HEK293 (cell line): ENCODE data around the gene VPS18.

Experiments
- GLI2 ChIP-seq: fragments of 450-650 bp; formaldehyde crosslinking; IDR thresholded peaks from 2 replicates; pipeline ENCODE4; 2017; ENCODE audit warnings: missing biosample characterization, missing genetic modification characterization, low read depth, borderline replicate concordance
- MZF1 ChIP-seq: fragments of 450-650 bp; formaldehyde crosslinking; IDR thresholded peaks from 2 replicates; pipeline ENCODE4 v1.5.1; 2017; ENCODE audit warnings: missing biosample characterization, missing genetic modification characterization, borderline replicate concordance
- OSR2 ChIP-seq: fragments of 450-650 bp; formaldehyde crosslinking; IDR thresholded peaks from 2 replicates; pipeline ENCODE4 v1.5.1; 2016; ENCODE audit warnings: missing biosample characterization, missing genetic modification characterization
- OVOL3 ChIP-seq: fragments of 450-650 bp; formaldehyde crosslinking; IDR thresholded peaks from 2 replicates; pipeline ENCODE4 v1.5.1; 2016; ENCODE audit warnings: missing biosample characterization, missing genetic modification characterization
- PRDM4 ChIP-seq: fragments of 450-650 bp; formaldehyde crosslinking; IDR thresholded peaks from 2 replicates; pipeline ENCODE4 v1.5.1; 2017; ENCODE audit warnings: missing biosample characterization, missing genetic modification characterization
- SALL2 ChIP-seq: fragments of 450-650 bp; formaldehyde crosslinking; IDR thresholded peaks from 2 replicates; pipeline ENCODE4 v1.5.0; 2017; ENCODE audit warnings: missing biosample characterization, mild to moderate bottlenecking, missing genetic modification characterization, borderline replicate concordance
- ZBTB26 ChIP-seq: fragments of 450-650 bp; formaldehyde crosslinking; optimal IDR thresholded peaks from 2 replicates; pipeline ENCODE3; 2016; ENCODE audit warnings: missing biosample characterization, mild to moderate bottlenecking, missing genetic modification characterization
- ZIC2 ChIP-seq: fragments of 450-650 bp; formaldehyde crosslinking; IDR thresholded peaks from 2 replicates; pipeline ENCODE4 v1.5.1; 2016; ENCODE audit warnings: missing biosample characterization, missing genetic modification characterization
- ZNF114 ChIP-seq: fragments of 450-650 bp; formaldehyde crosslinking; IDR thresholded peaks from 2 replicates; pipeline ENCODE4 v1.5.0; 2017; ENCODE audit warnings: missing biosample characterization, missing genetic modification characterization
- ZNF132 ChIP-seq: fragments of 450-650 bp; formaldehyde crosslinking; IDR thresholded peaks from 2 replicates; pipeline ENCODE4 v1.5.1; 2017; ENCODE audit warnings: missing biosample characterization, missing genetic modification characterization, borderline replicate concordance
- ZNF133 ChIP-seq: fragments of 450-650 bp; formaldehyde crosslinking; IDR thresholded peaks from 2 replicates; pipeline ENCODE4 v1.5.1; 2016; ENCODE audit warnings: missing biosample characterization, missing genetic modification characterization
- ZNF169 ChIP-seq: fragments of 450-650 bp; formaldehyde crosslinking; IDR thresholded peaks from 2 replicates; pipeline ENCODE4 v1.5.1; 2016; ENCODE audit warnings: missing biosample characterization, missing genetic modification characterization
- ZNF2 ChIP-seq: fragments of 450-650 bp; formaldehyde crosslinking; IDR thresholded peaks from 2 replicates; pipeline ENCODE4 v1.5.1; 2016; ENCODE audit warnings: missing biosample characterization, missing genetic modification characterization
- ZNF223 ChIP-seq: fragments of 450-650 bp; formaldehyde crosslinking; IDR thresholded peaks from 2 replicates; pipeline ENCODE4 v1.5.1; 2016; ENCODE audit warnings: missing biosample characterization, missing genetic modification characterization
- ZNF248 ChIP-seq: fragments of 450-650 bp; formaldehyde crosslinking; IDR thresholded peaks from 2 replicates; pipeline ENCODE4 v1.5.1; 2017; ENCODE audit warnings: missing biosample characterization, missing genetic modification characterization
- ZNF26 ChIP-seq: fragments of 450-650 bp; formaldehyde crosslinking; IDR thresholded peaks from 2 replicates; pipeline ENCODE4 v1.5.1; 2016; ENCODE audit warnings: missing biosample characterization, missing genetic modification characterization
- ZNF302 ChIP-seq: fragments of 450-650 bp; formaldehyde crosslinking; IDR thresholded peaks from 2 replicates; pipeline ENCODE4 v1.5.1; 2016; ENCODE audit warnings: missing biosample characterization, missing genetic modification characterization, low read depth
- ZNF324 ChIP-seq: fragments of 450-650 bp; formaldehyde crosslinking; IDR thresholded peaks from 2 replicates; pipeline ENCODE4 v1.5.1; 2016; ENCODE audit warnings: missing biosample characterization, missing genetic modification characterization
- ZNF354C ChIP-seq: fragments of 450-650 bp; formaldehyde crosslinking; IDR thresholded peaks from 2 replicates; pipeline ENCODE4 v1.5.1; 2016; ENCODE audit warnings: missing biosample characterization, missing genetic modification characterization, low read depth, borderline replicate concordance
- ZNF404 ChIP-seq: fragments of 450-650 bp; formaldehyde crosslinking; IDR thresholded peaks from 2 replicates; pipeline ENCODE4 v1.5.1; 2017; ENCODE audit warnings: missing biosample characterization, missing genetic modification characterization
- ZNF501 ChIP-seq: fragments of 450-650 bp; formaldehyde crosslinking; IDR thresholded peaks from 2 replicates; pipeline ENCODE4 v1.5.1; 2016; ENCODE audit warnings: missing biosample characterization, missing genetic modification characterization
- ZNF514 ChIP-seq: fragments of 450-650 bp; formaldehyde crosslinking; IDR thresholded peaks from 2 replicates; pipeline ENCODE4 v1.5.1; 2016; ENCODE audit warnings: missing biosample characterization, missing genetic modification characterization
- ZNF561 ChIP-seq: fragments of 450-650 bp; IDR thresholded peaks from 2 replicates; pipeline ENCODE4 v1.5.1; 2018; ENCODE audit warnings: missing biosample characterization, missing genetic modification characterization, borderline replicate concordance
- ZNF600 ChIP-seq: fragments of 450-650 bp; formaldehyde crosslinking; IDR thresholded peaks from 2 replicates; pipeline ENCODE4 v1.5.1; 2016; ENCODE audit warnings: missing biosample characterization, missing genetic modification characterization
- ZNF654 ChIP-seq: fragments of 450-650 bp; formaldehyde crosslinking; IDR thresholded peaks from 2 replicates; pipeline ENCODE4 v1.5.1; 2016; ENCODE audit warnings: low read depth, missing biosample characterization, missing genetic modification characterization
- ZNF791 ChIP-seq: fragments of 450-650 bp; formaldehyde crosslinking; IDR thresholded peaks from 2 replicates; pipeline ENCODE4 v1.5.1; 2016; ENCODE audit warnings: missing biosample characterization, missing genetic modification characterization
- ZSCAN23 ChIP-seq: fragments of 450-650 bp; formaldehyde crosslinking; IDR thresholded peaks from 2 replicates; pipeline ENCODE4 v1.5.1; 2016; ENCODE audit warnings: missing biosample characterization, missing genetic modification characterization
- TF ChIP-seq, protein P1 (sequence below): fragments of 450-650 bp; formaldehyde crosslinking; IDR thresholded peaks from 2 replicates; pipeline ENCODE4 v1.5.1; 2016; ENCODE audit warnings: missing biosample characterization, missing genetic modification characterization
- TF ChIP-seq, protein P2 (sequence below): fragments of 450-650 bp; formaldehyde crosslinking; IDR thresholded peaks from 2 replicates; pipeline ENCODE4; 2016; ENCODE audit warnings: missing biosample characterization, missing genetic modification characterization

The VPS18 gene

DNA sequence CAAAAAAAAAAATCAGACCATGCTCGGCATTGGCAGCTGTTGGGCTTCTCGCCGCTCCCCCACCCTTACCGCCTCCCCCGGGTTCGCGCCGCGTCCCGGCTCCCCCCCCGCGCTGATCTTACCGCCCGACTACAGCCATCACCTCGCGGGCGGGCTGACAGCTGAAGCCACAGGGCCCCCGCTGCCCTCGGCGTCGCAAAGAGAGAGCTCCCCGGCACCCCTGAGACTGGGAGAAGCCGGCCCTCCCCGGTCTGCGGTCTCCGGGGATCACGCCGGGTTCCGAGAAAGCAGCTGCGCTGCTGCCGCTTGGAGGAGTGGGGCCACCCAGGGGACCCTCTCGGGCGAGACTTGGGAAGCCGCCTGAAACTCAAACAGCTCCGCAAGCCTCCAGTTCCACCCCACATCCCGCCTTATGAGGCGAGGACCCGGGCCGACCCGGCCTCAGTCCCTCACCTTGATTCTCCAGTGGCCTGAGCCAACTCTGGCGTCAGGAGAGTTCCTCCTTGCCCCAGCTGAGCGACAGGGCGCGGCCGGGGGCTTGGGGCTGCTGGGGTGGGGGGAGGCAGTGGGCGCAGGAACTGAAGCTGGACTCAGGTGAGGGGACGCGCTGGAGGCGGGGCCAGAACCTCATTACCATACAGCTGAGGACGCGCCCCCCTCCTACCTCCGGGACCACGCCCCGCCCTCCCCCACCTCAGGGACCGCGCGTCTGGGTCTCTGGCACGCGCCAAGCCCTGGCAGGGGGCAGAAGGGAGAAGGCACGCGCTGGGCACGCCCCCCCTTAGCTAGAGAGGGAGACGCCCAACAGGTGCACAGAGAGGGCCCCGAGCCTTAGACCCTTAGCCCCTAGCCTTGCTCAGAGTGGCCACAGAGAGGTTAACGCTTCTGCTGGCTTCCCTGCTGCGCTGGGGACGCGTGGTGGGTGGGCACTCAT lies 33.9 kb downstream of the VPS18 start (continued):
- TF ChIP-seq, protein P1, sequence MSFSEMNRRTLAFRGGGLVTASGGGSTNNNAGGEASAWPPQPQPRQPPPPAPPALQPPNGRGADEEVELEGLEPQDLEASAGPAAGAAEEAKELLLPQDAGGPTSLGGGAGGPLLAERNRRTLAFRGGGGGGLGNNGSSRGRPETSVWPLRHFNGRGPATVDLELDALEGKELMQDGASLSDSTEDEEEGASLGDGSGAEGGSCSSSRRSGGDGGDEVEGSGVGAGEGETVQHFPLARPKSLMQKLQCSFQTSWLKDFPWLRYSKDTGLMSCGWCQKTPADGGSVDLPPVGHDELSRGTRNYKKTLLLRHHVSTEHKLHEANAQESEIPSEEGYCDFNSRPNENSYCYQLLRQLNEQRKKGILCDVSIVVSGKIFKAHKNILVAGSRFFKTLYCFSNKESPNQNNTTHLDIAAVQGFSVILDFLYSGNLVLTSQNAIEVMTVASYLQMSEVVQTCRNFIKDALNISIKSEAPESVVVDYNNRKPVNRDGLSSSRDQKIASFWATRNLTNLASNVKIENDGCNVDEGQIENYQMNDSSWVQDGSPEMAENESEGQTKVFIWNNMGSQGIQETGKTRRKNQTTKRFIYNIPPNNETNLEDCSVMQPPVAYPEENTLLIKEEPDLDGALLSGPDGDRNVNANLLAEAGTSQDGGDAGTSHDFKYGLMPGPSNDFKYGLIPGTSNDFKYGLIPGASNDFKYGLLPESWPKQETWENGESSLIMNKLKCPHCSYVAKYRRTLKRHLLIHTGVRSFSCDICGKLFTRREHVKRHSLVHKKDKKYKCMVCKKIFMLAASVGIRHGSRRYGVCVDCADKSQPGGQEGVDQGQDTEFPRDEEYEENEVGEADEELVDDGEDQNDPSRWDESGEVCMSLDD (tag by site-specific recombination) = no peak
- TF ChIP-seq ZNF324 (tag by site-specific recombination) (no peak), ZNF354C (tag by site-specific recombination) (no peak), PRDM4 (tag by site-specific recombination) (no peak), ZNF2 (no peak), ZNF26 (no peak), ZNF223 (tag by site-specific recombination) (no peak), ZNF600 (no peak), ZNF561 (tag by site-specific recombination) (no peak), ZNF114 (tag by site-specific recombination) (no peak), ZNF302 (no peak), ZBTB26 (peak; percentile 74), ZIC2 (tag by site-specific recombination) (peak; percentile 81), MZF1 (tag by site-specific recombination) (no peak), ZSCAN23 (tag by site-specific recombination) (no peak), OSR2 (tag by site-specific recombination) (0 out of 2 replicates have a peak, but pooled peaks have one; percentile 12), OVOL3 (tag by site-specific recombination) (no peak), ZNF248 (tag by site-specific recombination) (no peak), ZNF404 (tag by site-specific recombination) (no peak), GLI2 (tag by site-specific recombination) (no peak), SALL2 (tag by site-specific recombination) (no peak), ZNF654 (tag by site-specific recombination) (no peak), ZNF791 (tag by site-specific recombination) (no peak), ZNF514 (tag by site-specific recombination) (no peak), ZNF169 (no peak), ZNF133 (tag by site-specific recombination) (no peak), ZNF132 (tag by site-specific recombination) (no peak), ZNF501 (tag by site-specific recombination) (no peak)
- TF ChIP-seq, protein P2, sequence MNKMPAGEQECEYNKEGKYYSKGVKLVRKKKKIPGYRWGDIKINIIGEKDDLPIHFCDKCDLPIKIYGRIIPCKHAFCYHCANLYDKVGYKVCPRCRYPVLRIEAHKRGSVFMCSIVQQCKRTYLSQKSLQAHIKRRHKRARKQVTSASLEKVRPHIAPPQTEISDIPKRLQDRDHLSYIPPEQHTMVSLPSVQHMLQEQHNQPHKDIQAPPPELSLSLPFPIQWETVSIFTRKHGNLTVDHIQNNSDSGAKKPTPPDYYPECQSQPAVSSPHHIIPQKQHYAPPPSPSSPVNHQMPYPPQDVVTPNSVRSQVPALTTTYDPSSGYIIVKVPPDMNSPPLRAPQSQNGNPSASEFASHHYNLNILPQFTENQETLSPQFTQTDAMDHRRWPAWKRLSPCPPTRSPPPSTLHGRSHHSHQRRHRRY (tag by site-specific recombination) = no peak
